ENCODE data around the gene DIP2A.
A peak's percentile ranks its signal among the peaks of the same experiment; 100 is the strongest.

DIP2A gene

DNA sequence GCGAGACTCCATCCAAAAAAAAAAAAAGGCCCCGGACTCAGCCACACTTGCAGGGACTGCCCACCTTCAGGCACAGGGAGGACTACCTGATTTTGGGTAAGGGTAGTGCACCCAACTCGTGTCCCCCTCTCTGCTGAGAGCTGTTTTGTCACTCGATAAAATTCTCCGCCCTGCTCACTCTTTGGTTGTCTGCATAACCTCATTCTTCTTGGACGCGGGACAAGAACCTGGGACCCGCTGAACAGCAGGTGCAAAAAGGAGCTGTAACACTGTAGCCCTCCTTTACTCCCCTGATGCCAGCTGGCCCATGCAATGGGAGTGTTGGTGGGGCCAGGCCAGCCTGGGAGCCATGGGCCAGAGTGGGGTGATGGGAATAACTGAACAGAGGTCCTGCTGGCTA lies 135.6 kb downstream of the DIP2A start:
- DNase-seq (ENCODE audit: low spot score in 2 of 2), result no peak
- Mint-ChIP-seq H3K27ac (ENCODE audit: low read depth) (no peak overlapping the region), H3K9me3 (peaks cover 6% of the 10 kb centered on the region), H3K27me3 (no peaks in the 10 kb centered on the region), H3K4me1 (no peaks in the 10 kb centered on the region), H3K4me3 (no peak overlapping the region), H3K36me3 (ENCODE audit: insufficient read depth) (no peaks in the 10 kb centered on the region)
- ATAC-seq (replicated peaks; ENCODE audit: extremely low read depth, poor library complexity, severe bottlenecking), result no peak

DNA sequence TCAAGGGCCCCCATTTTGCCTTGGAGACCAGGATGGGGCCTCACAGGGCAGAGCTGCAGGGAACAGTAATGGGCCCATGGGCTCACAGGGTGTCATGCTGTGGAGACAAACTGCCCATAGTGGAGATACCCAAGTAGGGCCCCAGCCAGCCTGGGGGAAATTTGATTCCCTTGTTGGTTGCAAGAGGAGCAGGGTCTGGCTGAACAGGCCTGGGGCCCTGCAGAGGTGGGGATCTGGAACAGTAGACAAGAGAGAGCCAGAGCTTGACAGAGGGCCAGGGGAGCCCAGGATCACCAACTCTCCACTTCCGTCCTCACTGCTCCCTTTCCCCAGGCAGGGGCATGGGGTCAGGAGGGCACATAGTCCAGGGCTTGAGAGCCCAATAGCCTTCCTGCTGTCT lies 137.5 kb downstream of the DIP2A start:
- H3K4me3 Mint-ChIP-seq, result no peak overlapping the region
- no peak overlapping the region for H3K27ac Mint-ChIP-seq (ENCODE audit: low read depth)
- no peaks in the 10 kb centered on the region for H3K4me1 Mint-ChIP-seq
- no peaks in the 10 kb centered on the region for H3K36me3 Mint-ChIP-seq (ENCODE audit: insufficient read depth)
- H3K27me3 Mint-ChIP-seq, result no peaks in the 10 kb centered on the region
- no peak for DNase-seq (ENCODE audit: low spot score in 2 of 2)
- no peak for ATAC-seq (replicated peaks; ENCODE audit: extremely low read depth, poor library complexity, severe bottlenecking)
- peaks cover 5% of the 10 kb centered on the region for H3K9me3 Mint-ChIP-seq

DNA sequence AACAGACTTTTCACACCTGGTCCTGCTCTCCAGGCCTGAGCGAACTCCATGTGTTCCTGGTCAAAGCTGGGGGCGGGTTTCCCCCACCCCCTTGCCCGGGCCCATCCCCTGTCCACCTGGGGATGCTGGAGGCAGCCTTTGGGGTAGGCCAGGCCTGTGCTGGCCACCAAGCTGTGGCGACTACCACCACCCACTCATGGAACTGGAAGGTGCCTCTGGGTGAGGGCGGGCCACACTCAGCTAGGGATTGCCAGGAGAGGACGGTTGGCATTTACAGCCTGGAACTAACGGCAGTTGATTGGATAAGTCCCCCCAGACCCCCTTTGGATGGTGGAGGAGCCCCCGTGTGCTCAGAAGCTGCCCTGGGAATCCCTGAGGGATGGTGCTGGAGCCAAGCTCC lies 138.3 kb downstream of the DIP2A start:
- H3K4me3 Mint-ChIP-seq, result no peak overlapping the region
- no peaks in the 10 kb centered on the region for H3K9me3 Mint-ChIP-seq
- DNase-seq (ENCODE audit: low spot score in 2 of 2) (no peak), ATAC-seq (replicated peaks; ENCODE audit: extremely low read depth, poor library complexity, severe bottlenecking) (no peak)
- H3K4me1 Mint-ChIP-seq, result no peaks in the 10 kb centered on the region
- H3K27ac Mint-ChIP-seq (ENCODE audit: low read depth), result no peak overlapping the region
- no peaks in the 10 kb centered on the region for H3K36me3 Mint-ChIP-seq (ENCODE audit: insufficient read depth)
- no peaks in the 10 kb centered on the region for H3K27me3 Mint-ChIP-seq

DNA sequence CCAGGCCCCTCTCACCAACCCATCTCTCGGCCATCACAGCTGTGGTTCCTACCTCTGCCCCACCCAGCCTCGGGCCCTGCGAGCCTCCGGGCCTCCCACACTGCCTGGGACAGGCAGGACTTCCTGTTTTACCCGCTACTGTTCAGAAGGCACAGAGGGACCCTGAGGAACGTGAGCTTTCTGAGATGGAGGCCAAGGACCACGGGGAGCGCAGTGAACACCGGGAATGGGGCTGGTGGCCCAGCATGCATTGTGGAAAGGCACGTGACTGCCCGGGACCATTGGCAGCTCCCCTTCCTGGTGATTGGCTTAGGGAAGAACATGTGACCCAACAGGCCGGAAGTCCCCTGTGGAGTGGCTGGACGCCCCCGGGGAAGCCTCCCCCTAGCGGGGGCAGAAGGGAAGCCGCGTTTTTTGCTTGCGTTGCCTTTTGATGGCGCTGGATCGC lies 139.2 kb downstream of the DIP2A start:
- Mint-ChIP-seq H3K4me3 (no peak overlapping the region), H3K27ac (ENCODE audit: low read depth) (no peak overlapping the region)
- ATAC-seq (replicated peaks; ENCODE audit: extremely low read depth, poor library complexity, severe bottlenecking), result no peak

DNA sequence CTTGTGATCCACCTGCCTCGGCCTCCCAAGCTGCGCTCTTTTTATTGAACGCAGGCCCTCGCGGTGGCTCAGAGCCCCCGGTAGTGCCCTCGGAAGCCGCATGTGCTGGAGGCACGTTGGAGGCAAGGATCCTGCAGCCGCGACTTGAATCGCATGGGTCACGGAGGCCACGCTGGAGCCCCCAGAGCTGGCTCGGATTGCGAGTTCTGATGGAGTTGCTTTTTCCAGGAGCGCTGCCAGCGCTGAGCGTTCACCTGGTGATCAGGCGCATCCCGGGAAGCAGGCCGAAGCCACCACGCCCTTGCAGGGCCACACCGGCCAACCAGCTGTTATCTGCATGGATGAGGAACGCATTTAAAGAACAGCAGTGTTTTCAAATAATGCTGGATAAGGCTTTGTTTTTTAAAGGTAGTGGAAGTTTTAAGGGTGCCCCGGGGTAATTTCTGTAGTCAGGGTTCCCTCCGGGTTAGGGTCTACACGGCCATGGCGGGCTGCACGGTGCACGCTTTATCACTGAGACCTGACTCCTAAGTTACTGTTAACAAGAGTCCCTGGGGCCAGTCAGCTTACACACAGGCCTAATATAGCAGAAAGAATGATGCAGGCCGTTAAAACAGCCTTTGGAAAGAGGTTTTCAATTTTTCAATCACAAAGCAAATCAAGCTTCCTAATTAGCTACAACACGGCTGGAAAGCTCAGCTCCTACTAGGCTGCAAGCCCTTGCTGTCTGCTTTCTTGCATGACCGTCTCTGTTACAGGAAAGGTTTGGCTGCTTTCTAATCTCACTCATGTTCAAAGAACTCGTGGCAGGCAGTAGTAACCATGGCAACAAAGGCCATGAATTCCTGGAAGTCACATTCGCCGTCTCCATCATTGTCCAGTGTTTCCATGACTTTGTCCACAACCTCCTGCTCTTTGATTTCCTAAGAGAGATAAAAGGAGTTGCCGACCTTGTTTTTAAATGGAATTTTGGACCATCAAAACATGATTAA lies 140.2 kb downstream of the DIP2A start:
- ATAC-seq (replicated peaks; ENCODE audit: extremely low read depth, poor library complexity, severe bottlenecking), result no peak
- no peaks in the 10 kb centered on the region for H3K4me1 Mint-ChIP-seq

More for the DNA sequence above, 139.2 kb downstream of the DIP2A start:
- H3K9me3 Mint-ChIP-seq, result no peaks in the 10 kb centered on the region
- no peaks in the 10 kb centered on the region for H3K4me1 Mint-ChIP-seq
- no peaks in the 10 kb centered on the region for H3K27me3 Mint-ChIP-seq
- H3K36me3 Mint-ChIP-seq (ENCODE audit: insufficient read depth), result no peaks in the 10 kb centered on the region
- DNase-seq (ENCODE audit: low spot score in 2 of 2), result no peak

DNA sequence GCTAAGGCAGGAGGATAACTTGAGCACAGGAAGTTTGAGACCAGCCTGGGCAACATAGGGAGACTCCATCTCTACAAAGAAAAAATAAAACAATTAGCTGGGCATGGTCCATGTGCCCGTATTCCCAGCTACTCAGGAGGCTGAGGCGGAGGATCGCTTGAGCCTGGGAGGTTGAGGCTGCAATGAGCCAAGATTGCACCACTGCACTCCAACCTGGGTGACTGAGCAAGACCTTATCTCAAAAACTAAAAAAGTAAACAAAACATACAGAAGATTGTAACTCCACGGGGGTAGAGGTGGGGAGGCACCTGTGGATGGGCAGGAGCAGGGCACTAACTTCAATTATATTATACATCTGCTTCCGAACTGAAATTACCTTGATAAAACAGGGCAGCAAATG lies 141.6 kb downstream of the DIP2A start:
- no peaks in the 10 kb centered on the region for H3K36me3 Mint-ChIP-seq (ENCODE audit: insufficient read depth)
- H3K4me1 Mint-ChIP-seq, result peaks cover 6% of the 10 kb centered on the region
- DNase-seq (ENCODE audit: low spot score in 2 of 2) (no peak), ATAC-seq (replicated peaks; ENCODE audit: extremely low read depth, poor library complexity, severe bottlenecking) (no peak)
- no peaks in the 10 kb centered on the region for H3K27me3 Mint-ChIP-seq
- H3K9me3 Mint-ChIP-seq, result no peaks in the 10 kb centered on the region
- no peak overlapping the region for H3K4me3 Mint-ChIP-seq
- no peak overlapping the region for H3K27ac Mint-ChIP-seq (ENCODE audit: low read depth)

More for the DNA sequence above, 140.2 kb downstream of the DIP2A start:
- H3K27ac Mint-ChIP-seq (ENCODE audit: low read depth), result no peak overlapping the region
- H3K9me3 Mint-ChIP-seq, result no peaks in the 10 kb centered on the region
- no peaks in the 10 kb centered on the region for H3K27me3 Mint-ChIP-seq
- H3K36me3 Mint-ChIP-seq (ENCODE audit: insufficient read depth), result no peaks in the 10 kb centered on the region
- no peak for DNase-seq (ENCODE audit: low spot score in 2 of 2)
- no peak overlapping the region for H3K4me3 Mint-ChIP-seq

DNA sequence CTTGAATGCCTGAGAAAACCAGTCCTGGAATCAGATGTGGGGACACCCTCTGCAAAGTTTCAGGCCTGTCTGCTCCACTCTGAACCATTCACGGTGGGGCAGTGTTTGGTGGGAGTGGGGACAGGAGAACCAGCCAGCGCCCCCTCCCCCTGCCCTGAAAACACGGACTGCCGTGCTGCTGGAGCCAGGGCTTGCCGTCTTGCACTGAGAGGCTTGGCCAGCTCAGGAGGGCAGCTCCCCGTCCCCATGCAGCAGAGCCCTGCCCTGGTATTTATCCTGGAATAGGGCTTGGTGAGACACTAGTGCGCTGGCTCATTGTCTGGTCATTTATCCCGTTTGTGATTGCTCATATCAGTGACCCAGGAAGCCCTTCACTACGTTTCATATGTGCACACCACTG lies 142.3 kb downstream of the DIP2A start:
- no peaks in the 10 kb centered on the region for H3K27me3 Mint-ChIP-seq
- H3K4me3 Mint-ChIP-seq, result no peak overlapping the region
- H3K27ac Mint-ChIP-seq (ENCODE audit: low read depth), result no peak overlapping the region
- no peaks in the 10 kb centered on the region for H3K9me3 Mint-ChIP-seq
- H3K36me3 Mint-ChIP-seq (ENCODE audit: insufficient read depth), result no peaks in the 10 kb centered on the region
- no peak for ATAC-seq (replicated peaks; ENCODE audit: extremely low read depth, poor library complexity, severe bottlenecking)
- peaks cover 13% of the 10 kb centered on the region for H3K4me1 Mint-ChIP-seq
- DNase-seq (ENCODE audit: low spot score in 2 of 2), result no peak

DNA sequence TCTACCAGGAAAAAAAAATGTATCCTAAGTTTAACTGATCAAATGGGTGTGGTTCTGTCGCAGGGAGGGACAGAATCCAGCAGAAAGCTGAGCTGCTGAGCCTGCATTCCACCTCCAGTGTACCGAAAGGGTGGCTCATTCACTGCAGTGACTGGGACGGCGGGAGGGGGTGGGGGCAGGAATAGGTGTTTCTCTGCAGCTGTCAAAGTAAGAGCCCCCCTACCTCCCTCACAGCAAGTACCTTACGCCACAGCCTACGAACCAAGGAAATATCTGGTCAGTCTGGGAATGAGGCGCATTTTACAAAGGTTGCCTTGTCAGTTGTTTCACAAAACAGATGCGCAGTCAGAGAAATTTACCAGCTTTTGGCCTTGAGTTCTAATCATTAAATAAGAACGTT lies 144.5 kb downstream of the DIP2A start:
- no peak for ATAC-seq (replicated peaks; ENCODE audit: extremely low read depth, poor library complexity, severe bottlenecking)
- Mint-ChIP-seq H3K36me3 (ENCODE audit: insufficient read depth) (no peaks in the 10 kb centered on the region), H3K9me3 (no peaks in the 10 kb centered on the region), H3K27me3 (no peaks in the 10 kb centered on the region), H3K4me3 (no peak overlapping the region), H3K27ac (ENCODE audit: low read depth) (no peak overlapping the region), H3K4me1 (peaks cover 28% of the 10 kb centered on the region)
- DNase-seq (ENCODE audit: low spot score in 2 of 2), result no peak

DNA sequence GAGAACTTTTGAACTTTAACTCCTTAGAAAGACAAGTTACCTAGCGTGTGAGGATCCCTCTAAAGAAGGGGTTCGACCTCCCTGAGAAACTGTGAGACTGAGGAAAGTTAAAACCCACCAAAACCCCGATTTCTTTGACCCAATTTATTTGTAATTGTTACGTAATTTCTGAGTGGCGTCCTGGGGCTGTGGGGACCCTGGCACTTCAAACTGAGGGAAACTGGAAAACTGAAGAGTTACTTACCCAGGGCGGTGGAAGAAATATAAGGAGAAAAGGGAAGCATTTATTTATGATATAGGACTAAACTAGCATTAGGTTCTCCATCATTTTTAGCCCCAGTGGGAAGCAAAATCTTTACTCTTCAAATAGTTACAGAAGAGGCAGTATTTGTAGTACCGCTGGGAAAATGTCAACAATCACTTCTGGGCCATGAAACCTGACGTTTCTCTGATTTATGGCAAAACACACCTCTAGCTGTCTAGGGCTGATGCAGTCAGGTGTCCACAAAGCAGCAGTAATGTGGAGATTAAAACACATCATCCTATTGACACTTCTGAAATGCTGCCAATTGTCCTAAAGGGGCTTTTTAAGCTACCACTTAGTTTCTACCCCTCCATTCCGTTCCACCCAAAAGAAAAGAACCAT lies 145.8 kb downstream of the DIP2A start:
- H3K27me3 Mint-ChIP-seq, result no peaks in the 10 kb centered on the region
- H3K36me3 Mint-ChIP-seq (ENCODE audit: insufficient read depth), result no peaks in the 10 kb centered on the region
- peaks cover 31% of the 10 kb centered on the region for H3K4me1 Mint-ChIP-seq
- peak overlapping the region; percentile 51 for H3K4me3 Mint-ChIP-seq
- H3K9me3 Mint-ChIP-seq, result no peaks in the 10 kb centered on the region
- H3K27ac Mint-ChIP-seq (ENCODE audit: low read depth), result no peak overlapping the region
- DNase-seq (ENCODE audit: low spot score in 2 of 2) (no peak), ATAC-seq (replicated peaks; ENCODE audit: extremely low read depth, poor library complexity, severe bottlenecking) (no peak)

DNA sequence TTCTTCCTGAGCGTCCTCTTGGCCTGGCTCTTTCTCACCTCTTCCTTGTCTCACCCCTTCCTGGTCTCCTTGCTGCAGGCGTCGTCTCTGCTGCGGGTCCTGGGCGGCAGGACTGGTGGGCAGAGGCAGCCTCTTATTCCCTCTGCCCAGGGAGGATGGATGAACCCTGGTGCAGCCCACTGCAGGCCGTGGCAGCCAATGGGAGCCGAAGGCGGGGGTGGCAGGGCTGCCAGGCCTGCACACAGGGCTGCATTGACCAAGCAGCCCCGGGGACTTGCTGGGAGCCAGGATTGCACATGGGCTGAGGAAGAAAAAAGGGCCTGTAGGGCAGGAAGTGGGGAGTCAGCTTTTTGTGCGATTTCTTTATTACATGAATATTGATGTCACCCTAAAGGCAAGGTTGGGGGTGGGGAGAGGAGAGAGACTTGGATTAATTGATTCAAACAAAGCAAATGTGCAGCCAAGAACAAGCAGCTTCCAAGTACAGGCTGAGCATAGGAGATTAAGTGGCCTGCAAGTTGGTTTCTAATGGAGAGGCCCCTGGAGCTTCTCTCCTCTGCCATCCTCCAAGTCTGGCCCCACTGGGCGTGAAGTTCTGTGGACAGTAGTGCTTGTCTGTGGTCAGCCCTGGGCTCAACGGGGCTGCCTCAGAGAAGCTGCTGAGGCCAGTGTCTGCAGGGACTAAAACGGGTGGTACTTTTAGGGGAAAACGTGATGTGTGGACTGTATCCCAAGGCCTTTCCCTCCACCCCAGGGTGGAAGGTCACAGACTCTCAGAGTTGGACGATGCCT lies 146.5 kb downstream of the DIP2A start, which contains the start of gene S100B:
Gene S100B (minus strand): TSS at position 108 of the 792 bp plus-strand sequence. CDS start 2,667 bp downstream, outside the sequence.
- Mint-ChIP-seq H3K4me3 (peak within 1 kb of the TSS; percentile 61), H3K9me3 (no peaks in the 10 kb centered on the region), H3K36me3 (ENCODE audit: insufficient read depth) (no peaks in the 10 kb centered on the region), H3K27ac (ENCODE audit: low read depth) (peak within 1 kb of the TSS; percentile 72), H3K4me1 (peaks cover 35% of the 10 kb centered on the region), H3K27me3 (no peaks in the 10 kb centered on the region)
- DNase-seq (ENCODE audit: low spot score in 2 of 2) (no peak), ATAC-seq (replicated peaks; ENCODE audit: extremely low read depth, poor library complexity, severe bottlenecking) (no peak)

DNA sequence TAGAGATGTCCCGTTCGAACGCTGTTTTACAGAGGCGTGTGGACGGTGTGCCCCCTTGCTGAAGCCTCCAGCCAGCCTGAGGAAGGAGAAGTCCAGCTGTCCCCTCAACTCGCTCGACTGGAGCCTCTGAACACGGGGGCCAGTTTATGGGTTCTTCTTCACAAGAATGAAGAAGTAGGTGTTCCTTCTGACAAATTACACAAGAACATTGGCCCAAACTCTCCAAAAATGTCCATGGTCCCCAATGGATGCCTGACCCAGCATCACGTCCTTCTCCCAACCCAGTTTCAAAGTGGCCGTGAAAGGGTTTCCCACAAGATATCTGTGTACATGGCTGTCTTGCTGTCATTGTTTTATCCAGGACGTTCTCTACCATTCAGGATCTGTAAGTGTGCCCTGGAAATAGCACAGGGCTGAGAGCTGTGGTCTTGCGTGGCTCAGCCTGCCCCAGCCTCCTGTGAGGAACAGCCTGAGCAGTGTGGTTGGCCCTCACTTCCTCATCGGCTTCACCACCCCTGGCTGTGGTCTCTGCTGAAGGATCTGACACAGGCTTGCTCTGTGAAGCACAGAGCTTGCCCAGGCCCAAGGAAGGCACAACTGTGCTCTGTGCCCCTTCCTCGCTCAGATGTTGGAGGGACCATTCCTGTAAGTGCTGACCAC lies 147.2 kb downstream of the DIP2A start:
- peak; percentile 24 to 40 for DNase-seq (ENCODE audit: low spot score in 2 of 2)
- H3K36me3 Mint-ChIP-seq (ENCODE audit: insufficient read depth), result no peaks in the 10 kb centered on the region

DNA sequence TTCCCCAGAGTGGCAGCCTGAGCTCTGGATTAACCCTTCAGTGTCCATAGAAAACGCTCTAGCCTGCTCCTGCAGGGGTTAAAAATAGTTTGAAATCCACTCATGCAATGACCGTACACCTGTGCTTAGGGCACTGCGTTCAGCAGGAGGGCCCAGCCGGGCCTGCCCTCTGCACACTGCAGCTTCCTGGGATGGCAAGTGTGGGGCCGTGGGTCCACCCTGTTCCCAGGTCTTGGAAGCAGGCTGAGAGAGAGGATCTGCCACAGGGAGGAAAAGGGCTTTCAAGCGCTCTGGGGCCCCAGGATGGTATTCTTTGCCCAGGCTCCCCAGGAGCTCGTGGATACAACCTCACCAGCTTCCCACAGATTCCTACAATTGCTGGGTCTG lies 147.7 kb downstream of the DIP2A start:
- H3K4me3 Mint-ChIP-seq, result peak overlapping the region; percentile 61
- H3K27ac Mint-ChIP-seq (ENCODE audit: low read depth), result peak overlapping the region; percentile 72
- ATAC-seq (replicated peaks; ENCODE audit: extremely low read depth, poor library complexity, severe bottlenecking) (no peak), DNase-seq (ENCODE audit: low spot score in 2 of 2) (no peak)
- no peaks in the 10 kb centered on the region for H3K9me3 Mint-ChIP-seq
- peaks cover 35% of the 10 kb centered on the region for H3K4me1 Mint-ChIP-seq
- H3K36me3 Mint-ChIP-seq (ENCODE audit: insufficient read depth), result no peaks in the 10 kb centered on the region
- no peaks in the 10 kb centered on the region for H3K27me3 Mint-ChIP-seq

More for the DNA sequence above, 147.2 kb downstream of the DIP2A start:
- peak overlapping the region; percentile 72 for H3K27ac Mint-ChIP-seq (ENCODE audit: low read depth)
- H3K27me3 Mint-ChIP-seq, result no peaks in the 10 kb centered on the region
- H3K4me3 Mint-ChIP-seq, result peak overlapping the region; percentile 61
- H3K4me1 Mint-ChIP-seq, result peaks cover 35% of the 10 kb centered on the region
- peak; percentile 96 for ATAC-seq (replicated peaks; ENCODE audit: extremely low read depth, poor library complexity, severe bottlenecking)
- H3K9me3 Mint-ChIP-seq, result no peaks in the 10 kb centered on the region
